Stimulated activated CD8-positive, alpha-beta memory T cell treated with anti-CD3 and anti-CD28 coated beads, Interleukin-7, amount 100 ng/mL, for 48 hours (primary cell): ENCODE data around the gene CCT8.
A peak's percentile ranks its signal among the peaks of the same experiment; 100 is the strongest.
"Not testable (repeated sequence)": the region's sequence is repeated elsewhere in the genome, so short reads cannot be mapped to it uniquely, and the experiment has no call there.

Experiments used
- DNase-seq, 2 donors: peaks; one replicate each; pipeline ENCODE4 v3.0.0-alpha.2; 2020; ENCODE audit warnings: low read depth in 1 of 2; ENCODE audit errors: extremely low read depth in 1 of 2

CCT8 gene

DNA sequence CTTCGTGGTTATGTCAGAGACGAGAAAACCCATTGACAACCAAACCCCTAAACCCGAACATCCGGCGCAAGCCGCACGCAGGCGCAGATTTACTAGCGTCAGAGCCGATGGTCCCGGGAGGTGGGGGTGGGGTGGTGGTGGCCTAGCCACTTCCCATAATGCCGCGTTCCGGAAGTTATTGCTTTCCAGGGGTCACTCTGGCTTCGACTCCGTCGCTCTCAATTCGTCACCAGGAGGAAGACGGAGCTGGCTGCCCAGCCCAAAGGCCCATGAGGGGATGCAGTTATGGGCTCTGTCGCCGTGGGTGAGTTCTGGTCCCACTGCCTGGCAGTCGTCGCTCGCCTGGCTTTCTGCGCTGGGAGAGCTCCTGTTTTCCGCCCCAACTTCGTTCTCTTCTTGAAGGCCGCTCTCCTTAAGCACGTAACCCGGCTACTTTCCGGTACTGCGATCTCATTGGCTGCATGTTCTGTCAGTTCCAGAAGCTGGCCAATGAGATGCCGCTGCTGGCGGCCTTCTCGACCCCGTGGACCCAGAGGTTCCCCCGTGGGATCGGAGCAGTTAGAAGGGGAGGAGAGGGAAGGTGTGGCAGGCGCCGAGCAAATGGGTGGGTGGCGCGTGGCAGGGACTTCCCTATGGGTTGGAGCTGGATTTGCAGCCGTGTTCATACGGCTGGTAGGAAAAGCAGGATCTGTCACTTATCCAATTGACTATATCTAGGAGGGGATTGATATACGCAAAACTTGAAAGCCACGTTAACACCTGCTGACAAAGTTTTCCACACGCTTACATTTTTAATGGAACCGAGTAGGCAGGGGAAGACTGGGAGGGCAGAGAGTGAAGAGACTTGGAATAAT is 48.7 kb downstream of the CCT8 start, which contains the start of gene USP16:
USP16 (plus strand) TSS at position 195 of the 854 bp plus-strand sequence. CDS start 3,246 bp downstream, outside the sequence.
- DNase-seq, result peak; percentile 86 to 90

DNA sequence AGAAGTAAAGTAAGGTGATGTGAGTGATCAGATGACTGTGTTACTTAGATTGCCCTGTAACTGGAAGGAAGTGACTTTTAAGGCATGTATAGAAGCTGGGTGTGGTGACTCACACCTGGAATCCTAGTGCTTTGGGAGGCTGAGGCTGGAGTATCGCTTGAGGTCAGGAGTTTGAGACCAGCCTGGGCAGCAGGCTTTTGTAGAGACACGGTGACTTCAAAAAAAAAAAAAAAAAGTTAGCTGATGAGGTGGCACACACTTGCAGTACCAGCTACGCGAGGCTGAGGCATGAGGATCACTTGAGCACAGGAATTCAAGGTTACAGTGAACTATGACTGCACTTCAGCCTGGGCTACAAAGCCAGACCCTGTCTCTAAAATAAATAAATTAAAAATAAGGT is 51.3 kb downstream of the CCT8 start:
- DNase-seq, result no peak

DNA sequence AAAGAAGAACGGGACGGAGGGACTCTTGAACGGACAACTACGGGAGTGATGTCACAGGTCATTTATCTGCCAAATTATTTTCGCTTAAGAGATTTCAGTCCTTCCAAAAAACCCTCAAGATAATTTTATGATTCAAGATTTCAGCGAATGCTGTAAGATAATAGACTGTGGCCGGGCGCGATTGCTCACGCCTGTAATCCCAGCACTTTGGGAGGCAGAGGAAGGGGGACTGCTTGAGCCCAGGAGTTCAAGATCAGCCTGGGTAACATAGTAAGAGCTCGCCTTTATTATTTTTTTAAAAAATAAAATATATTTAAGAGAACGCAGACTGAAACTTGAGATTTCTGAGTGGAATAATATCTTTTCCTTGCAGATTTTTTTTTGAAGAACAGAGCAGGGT is 54.9 kb downstream of the CCT8 start:
- no peak for DNase-seq

DNA sequence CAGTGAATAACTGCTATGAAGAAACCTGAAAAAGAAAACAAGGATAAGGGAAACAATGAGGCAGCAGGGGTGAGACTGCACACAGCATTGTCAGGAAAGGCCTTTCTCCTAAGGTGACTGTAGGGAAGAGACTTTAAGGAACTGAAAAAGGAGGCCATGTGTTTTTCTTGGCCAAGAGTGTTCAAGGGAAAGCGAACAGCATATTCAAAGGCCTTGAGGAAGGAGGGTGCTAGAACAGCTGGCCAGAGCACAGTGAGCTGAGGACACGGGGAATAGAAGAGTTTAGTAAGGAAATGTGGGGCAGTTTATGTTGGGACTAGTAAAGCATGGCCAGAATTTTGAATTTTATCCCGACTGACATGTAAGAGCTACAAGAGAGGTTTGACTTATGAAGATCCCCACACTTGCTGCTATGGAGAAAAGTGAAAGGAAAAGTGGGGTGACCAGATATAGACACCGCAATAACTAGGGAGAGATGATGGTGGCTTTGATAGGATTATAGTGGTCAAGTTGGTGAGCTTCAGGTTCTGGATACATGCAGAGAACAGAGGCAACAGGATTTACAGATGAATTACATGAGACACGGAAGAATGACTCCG is 55.7 kb downstream of the CCT8 start:
- DNase-seq, result no peak

DNA sequence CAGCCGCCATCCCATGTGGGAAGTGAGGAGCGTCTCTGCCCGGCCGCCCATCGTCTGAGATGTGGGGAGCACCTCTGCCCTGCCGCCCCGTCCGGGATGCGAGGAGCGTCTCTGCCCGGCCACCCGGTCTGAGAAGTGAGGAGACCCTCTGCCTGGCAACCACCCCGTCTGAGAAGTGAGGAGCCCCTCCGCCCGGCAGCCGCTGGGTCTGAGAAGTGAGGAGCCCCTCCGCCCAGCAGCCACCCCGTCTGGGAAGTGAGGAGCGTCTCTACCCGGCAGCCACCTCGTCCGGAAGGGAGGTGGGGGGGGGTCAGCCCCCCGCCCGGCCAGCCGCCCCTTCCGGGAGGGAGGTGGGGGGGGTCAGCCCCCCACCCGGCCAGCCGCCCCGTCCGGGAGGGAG is 62.2 kb downstream of the CCT8 start:
- DNase-seq, result not testable (repeated sequence)

DNA sequence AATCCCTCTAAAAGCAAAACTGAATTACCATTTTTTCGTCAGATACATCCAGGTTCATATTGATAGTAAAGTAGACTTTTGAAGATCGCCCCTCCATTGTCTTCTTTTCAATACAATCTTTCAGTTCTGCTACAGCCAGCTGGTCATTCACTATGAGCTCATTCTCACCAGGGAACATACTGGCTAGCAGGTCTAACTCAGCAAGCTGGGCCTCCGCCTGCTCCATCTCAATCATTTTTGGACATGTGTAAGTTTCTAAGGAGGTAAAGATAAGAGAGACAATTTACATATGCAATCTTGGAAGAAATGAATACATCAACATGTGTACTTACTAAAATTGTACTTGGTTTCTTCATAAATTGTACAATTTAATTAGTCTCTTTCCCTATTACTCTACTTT is 65.1 kb downstream of the CCT8 start:
- no peak for DNase-seq

DNA sequence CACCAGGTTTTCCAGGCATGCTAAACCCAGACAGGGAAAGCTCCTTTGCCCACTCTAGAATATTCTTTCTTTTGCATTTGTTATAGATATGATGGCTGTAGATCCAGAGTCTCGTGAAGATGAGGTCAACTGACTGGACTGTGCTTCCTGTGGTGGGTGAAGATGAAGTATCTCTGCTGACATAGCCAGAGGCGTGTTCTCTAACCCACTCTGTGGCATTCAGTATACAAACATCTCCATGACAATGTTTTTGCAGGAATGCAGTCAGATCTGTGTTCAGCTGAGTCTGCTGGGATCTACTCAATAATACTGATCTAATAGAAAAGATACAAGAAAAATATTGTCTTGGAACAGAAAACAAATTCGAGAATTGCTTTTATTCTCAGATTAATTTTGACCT is 65.6 kb downstream of the CCT8 start:
- DNase-seq, result no peak

DNA sequence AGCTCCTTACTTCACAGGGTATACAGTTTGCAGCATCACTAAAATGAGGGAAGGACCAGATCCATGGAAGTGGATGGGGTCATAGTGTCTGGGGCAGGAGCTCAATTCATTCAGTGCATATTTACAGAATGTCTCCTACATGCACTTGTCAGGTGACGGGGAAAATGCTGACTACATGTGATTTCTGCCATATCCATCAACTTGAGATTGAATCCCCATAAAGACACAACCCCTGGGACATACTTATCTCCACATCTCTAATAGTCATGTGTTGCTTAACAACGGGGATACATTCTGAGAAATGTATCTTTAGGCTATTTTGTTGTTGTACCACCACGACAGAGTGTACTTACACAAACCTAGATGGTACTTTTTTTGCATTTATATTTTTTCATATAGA is 66.3 kb downstream of the CCT8 start:
- DNase-seq, result no peak
